Smooth muscle cell (in vitro differentiated cells): ENCODE data around the gene TAAR1. TPM values are rescaled to one million over a fixed set of nuclear protein-coding genes. Genes with fewer than 3 reads are reported as not detected.

Experiments
- DNase-seq: peaks from one replicate; lab custom pipeline; 2025; ENCODE audit not compliant: unreplicated experiment; lab: John Stamatoyannopoulos, UW
- H2AFZ ChIP-seq: fragments of 200-600 bp; sonication (generic); 2 replicates; pipeline ENCODE4 v1.6.0; 2016; ENCODE audit warnings: antibody characterized with exemption, low read depth, mild to moderate bottlenecking
- H3F3A ChIP-seq: fragments of 200-600 bp; sonication (generic); 2 replicates; pipeline ENCODE4 v1.6.0; 2017; ENCODE audit warnings: antibody characterized with exemption, low read depth
- H3K27ac ChIP-seq: fragments of 200-600 bp; sonication (generic); 2 replicates; pipeline ENCODE4 v1.5.1; 2016; ENCODE audit warnings: low read depth, mild to moderate bottlenecking
- H3K27me3 ChIP-seq: fragments of 200-600 bp; sonication (generic); 2 replicates; pipeline ENCODE4 v1.6.1; 2016; ENCODE audit warnings: low read depth, mild to moderate bottlenecking
- H3K36me3 ChIP-seq: fragments of 200-600 bp; sonication (generic); 2 replicates; pipeline ENCODE4 v1.5.1; 2016; ENCODE audit warnings: low read depth
- H3K4me1 ChIP-seq: fragments of 200-600 bp; sonication (generic); 2 replicates; pipeline ENCODE4 v1.5.1; 2016; ENCODE audit warnings: low read depth
- H3K4me2 ChIP-seq: fragments of 200-600 bp; sonication (generic); 2 replicates; pipeline ENCODE4 v1.6.0; 2016; ENCODE audit warnings: mild to moderate bottlenecking
- H3K4me3 ChIP-seq: fragments of 200-600 bp; sonication (generic); 2 replicates; pipeline ENCODE4 v1.5.1; 2016; ENCODE audit warnings: mild to moderate bottlenecking
- H3K79me2 ChIP-seq: fragments of 200-600 bp; sonication (generic); 2 replicates; pipeline ENCODE4 v1.6.0; 2016; ENCODE audit warnings: low read depth, mild to moderate bottlenecking
- H3K9ac ChIP-seq: fragments of 200-600 bp; sonication (generic); 2 replicates; pipeline ENCODE4 v1.6.0; 2016; ENCODE audit warnings: low read depth
- H3K9me3 ChIP-seq: fragments of 200-600 bp; sonication (generic); replicated peaks from 2 replicates; pipeline ENCODE4 v1.5.1; 2016; ENCODE audit warnings: low read depth
- H4K20me1 ChIP-seq: fragments of 200-600 bp; sonication (generic); 2 replicates; pipeline ENCODE4 v1.6.0; 2016; ENCODE audit warnings: low read depth
- CTCF ChIP-seq: fragments of 200-600 bp; sonication (generic); IDR thresholded peaks from 2 replicates; pipeline ENCODE4 v1.5.1; 2017; ENCODE audit warnings: borderline replicate concordance, mild to moderate bottlenecking, antibody characterized with exemption; ENCODE audit not compliant: insufficient read depth, poor library complexity, severe bottlenecking
- WGBS: methylation state at CpG from one replicate; pipeline ENCODE4 v1.1.7; 2016; ENCODE audit warnings: low lambda C conversion rate; 5-methylcytosine and 5-hydroxymethylcytosine counted together
- polyA plus RNA-seq: library from polyadenylated mRNA; unstranded; fragments of >200 nt; fragmentation: Nextera tagmentation; extraction: Ambion mirVana; gene quantifications from 2 replicates; pipeline ENCODE4 v1.2.1, GENCODE V29; 2016
- total RNA-seq: library from RNA; depleted of rRNA; stranded (reverse); fragments of >200 nt; gene quantifications from 2 replicates; pipeline ENCODE4 v1.2.3, GENCODE V29; 2014

TAAR1 gene
- total and polyA plus RNA-seq, 2 experiments from 2014 or later = not detected

- 53% methylated on average over 4 of the region's 4 CpGs for WGBS
- Histone ChIP-seq H3K9me3 (no peaks in the 10 kb centered on the region), H3K4me1 (no peaks in the 10 kb centered on the region), H3K4me3 (no peak overlapping the region), H3K27ac (no peak overlapping the region), H2AFZ (peak overlapping the region; percentile 80), H3K27me3 (no peaks in the 10 kb centered on the region), H3K79me2 (no peaks in the 10 kb centered on the region), H3K36me3 (no peaks in the 10 kb centered on the region), H3K4me2 (no peak overlapping the region), H3F3A (no peaks in the 10 kb centered on the region), H4K20me1 (no peaks in the 10 kb centered on the region), H3K9ac (no peak overlapping the region)
- DNase-seq = no peak
- TF ChIP-seq CTCF = peak; percentile 57
Measured at GRCh38 chr6:132669690-132670291, 10.8 kb upstream of the TAAR1 start.

- no peaks in the 10 kb centered on the region for H3K36me3 ChIP-seq
- no peaks in the 10 kb centered on the region for H3F3A ChIP-seq
- no peak for DNase-seq
- no peak overlapping the region for H3K27ac ChIP-seq
- TF ChIP-seq CTCF = no peak
- H3K27me3 ChIP-seq = no peaks in the 10 kb centered on the region
- H2AFZ ChIP-seq = no peak overlapping the region
- no peaks in the 10 kb centered on the region for H4K20me1 ChIP-seq
- H3K9ac ChIP-seq = no peak overlapping the region
- no peak overlapping the region for H3K4me3 ChIP-seq
- no peaks in the 10 kb centered on the region for H3K79me2 ChIP-seq
- WGBS = 76% methylated on average over 4 of the region's 4 CpGs
- no peaks in the 10 kb centered on the region for H3K4me1 ChIP-seq
- H3K4me2 ChIP-seq = no peak overlapping the region
- no peaks in the 10 kb centered on the region for H3K9me3 ChIP-seq
Measured at GRCh38 chr6:132666118-132666517, 7.1 kb upstream of the TAAR1 start.

GRCh38 chr6:132664309-132665034, 5.5 kb upstream of the TAAR1 start:
- Histone ChIP-seq H3K4me2 (no peak overlapping the region), H3K4me1 (no peaks in the 10 kb centered on the region), H2AFZ (no peak overlapping the region), H3F3A (no peaks in the 10 kb centered on the region), H3K27ac (no peak overlapping the region), H4K20me1 (no peaks in the 10 kb centered on the region), H3K4me3 (no peak overlapping the region), H3K9ac (no peak overlapping the region), H3K9me3 (no peaks in the 10 kb centered on the region), H3K27me3 (no peaks in the 10 kb centered on the region), H3K36me3 (no peaks in the 10 kb centered on the region), H3K79me2 (no peaks in the 10 kb centered on the region)
- no peak for TF ChIP-seq CTCF
- WGBS = 100% methylated on average over 1 of the region's 1 CpG
- DNase-seq = no peak
